Measurements from ENCODE around the gene NOTCH4. TPM values are rescaled to one million over a fixed set of nuclear protein-coding genes. Genes with fewer than 3 reads are reported as not detected.

The NOTCH4 gene
- 100 to 1,000 TPM in 1 of 4 donors, 10 to 100 TPM in 3; 16.7 to 212 (median 47.0) TPM for total RNA-seq

- no peak for TF ChIP-seq CTCF (IDR thresholded peaks at IDR 0.05; ENCODE audit: low read depth)
These were observed at the start of gene NOTCH4 for GRCh38 chr6:32223258-32224235. NOTCH4 (minus strand) TSS chr6:32224067; CDS start chr6:32223928, 139 bp downstream.

GRCh38 chr6:32271429-32271828, 47.6 kb upstream of the NOTCH4 start:
- TF ChIP-seq CTCF (IDR thresholded peaks at IDR 0.05; ENCODE audit: low read depth), result no peak

GRCh38 chr6:32267035-32267434, 43.2 kb upstream of the NOTCH4 start:
- TF ChIP-seq CTCF (IDR thresholded peaks at IDR 0.05; ENCODE audit: low read depth), result no peak

GRCh38 chr6:32255199-32256153, 31.6 kb upstream of the NOTCH4 start:
- TF ChIP-seq CTCF (IDR thresholded peaks at IDR 0.05; ENCODE audit: low read depth), result no peak

GRCh38 chr6:32254761-32255198, 30.9 kb upstream of the NOTCH4 start:
- no peak for TF ChIP-seq CTCF (IDR thresholded peaks at IDR 0.05; ENCODE audit: low read depth)

GRCh38 chr6:32252331-32253009, 28.6 kb upstream of the NOTCH4 start:
- TF ChIP-seq CTCF (IDR thresholded peaks at IDR 0.05; ENCODE audit: low read depth), result no peak

Data from subcutaneous adipose tissue (tissue), 4 donors.